Ishikawa (cell line): ENCODE data around the gene ERVFRD-1.

Source experiments
- CEBPB ChIP-seq: IDR thresholded peaks from 2 replicates; pipeline ENCODE4 v1.6.1; 2012
- CREB1 ChIP-seq: IDR thresholded peaks from 2 replicates; pipeline ENCODE4 v1.6.1; 2012; ENCODE audit warnings: low read depth
- EP300 ChIP-seq: IDR thresholded peaks from 2 replicates; pipeline ENCODE4 v1.6.1; 2012; ENCODE audit warnings: borderline replicate concordance
- FOXM1 ChIP-seq: IDR thresholded peaks from 2 replicates; pipeline ENCODE4 v1.6.1; 2012; ENCODE audit warnings: low read depth, borderline replicate concordance
- NFIC ChIP-seq: IDR thresholded peaks from 2 replicates; pipeline ENCODE4 v1.6.1; 2012
- RAD21 ChIP-seq: IDR thresholded peaks from 2 replicates; pipeline ENCODE4 v1.6.1; 2012; ENCODE audit warnings: low read depth
- TAF1 ChIP-seq: IDR thresholded peaks from 2 replicates; pipeline ENCODE4 v1.6.1; 2012; ENCODE audit warnings: low read depth, mild to moderate bottlenecking
- TCF12 ChIP-seq: IDR thresholded peaks from 2 replicates; pipeline ENCODE4 v1.6.1; 2012; ENCODE audit warnings: low read depth
- USF1 ChIP-seq: IDR thresholded peaks from 2 replicates; pipeline ENCODE4 v1.6.1; 2012
- YY1 ChIP-seq: IDR thresholded peaks from 2 replicates; pipeline ENCODE4 v1.6.1; 2012; ENCODE audit warnings: low read depth
- TF ChIP-seq, protein P1 (sequence below): IDR thresholded peaks from 2 replicates; pipeline ENCODE4 v1.6.1; 2012
- TF ChIP-seq, protein P2 (sequence below): IDR thresholded peaks from 2 replicates; pipeline ENCODE4 v1.6.1; 2012; ENCODE audit warnings: low read depth, mild to moderate bottlenecking

DNA sequence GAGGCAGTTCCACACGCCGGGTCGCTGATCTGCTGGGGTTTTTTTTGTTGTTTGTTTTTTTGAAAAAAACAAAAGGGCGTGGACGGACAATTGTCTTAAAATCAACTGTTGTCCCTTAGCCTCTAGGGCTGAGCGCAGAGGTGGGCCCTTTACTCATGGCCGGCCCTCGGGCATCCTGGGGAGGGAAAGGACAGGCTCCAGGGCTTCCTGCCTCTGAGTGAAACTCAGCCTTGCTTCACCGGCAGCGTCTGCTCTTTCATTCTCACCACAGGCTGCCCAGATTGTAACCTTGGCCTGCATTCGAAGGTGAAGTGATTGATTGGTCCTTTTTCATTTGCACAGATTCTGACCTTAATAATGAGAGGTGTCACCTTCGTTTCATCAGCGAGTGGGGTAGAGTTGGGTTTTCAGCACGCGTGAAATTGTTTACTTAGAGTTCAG lies 17.1 kb downstream of the ERVFRD-1 start:
- TF ChIP-seq TAF1 (no peak), NFIC (no peak), RAD21 (no peak), FOXM1 (no peak), USF1 (no peak), CREB1 (no peak), TCF12 (no peak), YY1 (0 out of 2 replicates have a peak, but pooled peaks have one; percentile 18), CEBPB (0 out of 2 replicates have a peak, but pooled peaks have one; percentile 14), EP300 (no peak)
- TF ChIP-seq, protein P1, sequence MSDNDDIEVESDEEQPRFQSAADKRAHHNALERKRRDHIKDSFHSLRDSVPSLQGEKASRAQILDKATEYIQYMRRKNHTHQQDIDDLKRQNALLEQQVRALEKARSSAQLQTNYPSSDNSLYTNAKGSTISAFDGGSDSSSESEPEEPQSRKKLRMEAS: no peak
- TF ChIP-seq, protein P2, sequence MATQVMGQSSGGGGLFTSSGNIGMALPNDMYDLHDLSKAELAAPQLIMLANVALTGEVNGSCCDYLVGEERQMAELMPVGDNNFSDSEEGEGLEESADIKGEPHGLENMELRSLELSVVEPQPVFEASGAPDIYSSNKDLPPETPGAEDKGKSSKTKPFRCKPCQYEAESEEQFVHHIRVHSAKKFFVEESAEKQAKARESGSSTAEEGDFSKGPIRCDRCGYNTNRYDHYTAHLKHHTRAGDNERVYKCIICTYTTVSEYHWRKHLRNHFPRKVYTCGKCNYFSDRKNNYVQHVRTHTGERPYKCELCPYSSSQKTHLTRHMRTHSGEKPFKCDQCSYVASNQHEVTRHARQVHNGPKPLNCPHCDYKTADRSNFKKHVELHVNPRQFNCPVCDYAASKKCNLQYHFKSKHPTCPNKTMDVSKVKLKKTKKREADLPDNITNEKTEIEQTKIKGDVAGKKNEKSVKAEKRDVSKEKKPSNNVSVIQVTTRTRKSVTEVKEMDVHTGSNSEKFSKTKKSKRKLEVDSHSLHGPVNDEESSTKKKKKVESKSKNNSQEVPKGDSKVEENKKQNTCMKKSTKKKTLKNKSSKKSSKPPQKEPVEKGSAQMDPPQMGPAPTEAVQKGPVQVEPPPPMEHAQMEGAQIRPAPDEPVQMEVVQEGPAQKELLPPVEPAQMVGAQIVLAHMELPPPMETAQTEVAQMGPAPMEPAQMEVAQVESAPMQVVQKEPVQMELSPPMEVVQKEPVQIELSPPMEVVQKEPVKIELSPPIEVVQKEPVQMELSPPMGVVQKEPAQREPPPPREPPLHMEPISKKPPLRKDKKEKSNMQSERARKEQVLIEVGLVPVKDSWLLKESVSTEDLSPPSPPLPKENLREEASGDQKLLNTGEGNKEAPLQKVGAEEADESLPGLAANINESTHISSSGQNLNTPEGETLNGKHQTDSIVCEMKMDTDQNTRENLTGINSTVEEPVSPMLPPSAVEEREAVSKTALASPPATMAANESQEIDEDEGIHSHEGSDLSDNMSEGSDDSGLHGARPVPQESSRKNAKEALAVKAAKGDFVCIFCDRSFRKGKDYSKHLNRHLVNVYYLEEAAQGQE: no peak
